ENCODE results near the gene WHAMM.

- TF ChIP-seq TAF1 (IDR thresholded peaks at IDR 0.05; ENCODE audit: borderline replicate concordance, insufficient read depth, low read length) (no peak), REST (IDR thresholded peaks at IDR 0.05; ENCODE audit: insufficient read depth in 1 of 2, low read depth in 2 of 2, low read length in 2 of 2) (no peak), POLR2AphosphoS5 (IDR thresholded peaks at IDR 0.05; ENCODE audit: low read depth, low read length) (no peak), FOXP2 (optimal IDR thresholded peaks at IDR 0.05; ENCODE audit: borderline replicate concordance, extremely low read depth, extremely low read length, insufficient read depth) (no peak)
Observed at GRCh38 chr15:82846621-82847020, 37.2 kb downstream of the WHAMM start.
